Mucosa of rectum (tissue), 2 donors: ENCODE data around the gene CACTIN.

ENCODE experiments used
- H3K27ac ChIP-seq, 2 donors: one replicate each; pipeline ENCODE4 v1.7.0; 2013; ENCODE audit warnings: inconsistent platforms in 2 of 2, low read depth in 2 of 2, low read length in 2 of 2
- H3K27me3 ChIP-seq, 2 donors: one replicate each; pipeline ENCODE4 v1.7.0; 2013; ENCODE audit warnings: low read length in 2 of 2; ENCODE audit not compliant: control insufficient read depth in 2 of 2, insufficient read depth in 2 of 2
- H3K36me3 ChIP-seq, 2 donors: one replicate each; pipeline ENCODE4 v1.7.0; 2013; ENCODE audit warnings: low read length in 2 of 2; ENCODE audit not compliant: control insufficient read depth in 2 of 2, insufficient read depth in 2 of 2
- H3K4me1 ChIP-seq, 2 donors: one replicate each; pipeline ENCODE4 v1.7.0; 2013; ENCODE audit warnings: low read length in 2 of 2, mild to moderate bottlenecking in 1 of 2; ENCODE audit not compliant: control insufficient read depth in 2 of 2, insufficient read depth in 2 of 2
- H3K4me3 ChIP-seq, 2 donors: one replicate each; pipeline ENCODE4 v1.7.0; 2013; ENCODE audit warnings: low read length in 2 of 2
- H3K9ac ChIP-seq, 2 donors: one replicate each; pipeline ENCODE4 v1.7.0; 2013; ENCODE audit warnings: low read length in 2 of 2, low read depth in 1 of 2, mild to moderate bottlenecking in 1 of 2
- H3K9me3 ChIP-seq, 2 donors: one replicate each; pipeline ENCODE4 v1.7.0; 2013; ENCODE audit warnings: low read length in 2 of 2; ENCODE audit not compliant: control insufficient read depth in 2 of 2
- donor health status: healthy.
- donor health status: Normal muscosa, but diverticular disease.

CACTIN gene

DNA sequence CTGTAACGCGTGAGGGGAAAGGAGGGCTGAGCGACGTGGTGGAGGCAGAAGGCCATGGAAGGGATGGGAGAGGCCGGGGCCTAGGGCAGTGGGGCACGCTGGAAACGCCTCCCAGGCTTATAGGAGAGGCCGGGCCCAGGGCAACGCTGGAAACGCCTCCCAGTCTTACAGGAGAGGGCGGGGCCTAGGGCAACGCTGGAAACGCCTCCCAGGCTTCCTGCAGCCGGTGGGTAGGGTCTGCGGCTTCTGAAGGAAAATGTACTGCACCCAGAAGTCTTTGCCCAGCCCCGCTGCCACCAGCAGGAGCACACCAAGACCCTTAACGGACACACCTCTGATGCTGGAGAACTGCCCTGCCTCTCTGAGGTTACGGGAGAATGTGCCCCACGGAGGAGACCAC is 9.1 kb downstream of the CACTIN start:
- Histone ChIP-seq H3K9ac (no peak overlapping the region), H3K36me3 (peaks cover 2 to 6% of the 10 kb centered on the region in 2 donors), H3K4me1 (peaks cover 0 to 3% of the 10 kb centered on the region in 2 donors), H3K9me3 (no peaks in the 10 kb centered on the region), H3K4me3 (no peak overlapping the region), H3K27ac (no peak overlapping the region), H3K27me3 (no peaks in the 10 kb centered on the region)

DNA sequence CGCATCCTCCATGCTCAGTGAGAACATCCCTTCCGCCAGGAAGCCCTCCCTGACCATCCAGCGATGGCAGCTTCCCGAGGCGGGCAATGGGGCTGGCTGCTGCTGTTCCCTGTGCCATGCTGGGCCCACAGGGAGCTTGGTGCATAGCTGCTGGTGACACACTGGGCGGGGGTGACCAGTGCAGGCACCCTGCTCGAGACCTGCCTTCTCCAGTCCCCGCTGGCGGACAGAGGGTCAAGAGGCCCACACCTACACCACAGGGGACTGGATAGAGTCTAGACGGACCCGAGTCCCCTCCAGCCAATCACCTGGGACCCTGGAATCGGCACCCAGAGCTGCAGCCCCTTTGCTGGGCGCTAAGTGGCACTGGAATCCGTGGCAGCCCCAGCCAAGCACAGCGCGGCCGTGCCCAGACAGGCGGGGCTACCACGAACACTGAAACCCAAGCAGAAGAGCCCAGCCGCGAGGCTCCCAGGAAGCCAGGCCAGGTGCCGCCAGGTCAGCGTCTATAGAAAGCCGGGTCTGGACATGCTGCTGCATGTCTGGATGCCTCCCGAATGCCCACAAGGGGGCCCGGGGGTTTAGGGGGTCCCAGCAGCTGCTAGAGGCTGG is 11.0 kb downstream of the CACTIN start:
- Histone ChIP-seq H3K27ac (no peak overlapping the region), H3K36me3 (peaks cover 13 to 16% of the 10 kb centered on the region in 2 donors), H3K27me3 (no peaks in the 10 kb centered on the region), H3K9me3 (no peaks in the 10 kb centered on the region), H3K9ac (no peak overlapping the region), H3K4me1 (peaks cover 0 to 3% of the 10 kb centered on the region in 2 donors), H3K4me3 (no peak overlapping the region)

DNA sequence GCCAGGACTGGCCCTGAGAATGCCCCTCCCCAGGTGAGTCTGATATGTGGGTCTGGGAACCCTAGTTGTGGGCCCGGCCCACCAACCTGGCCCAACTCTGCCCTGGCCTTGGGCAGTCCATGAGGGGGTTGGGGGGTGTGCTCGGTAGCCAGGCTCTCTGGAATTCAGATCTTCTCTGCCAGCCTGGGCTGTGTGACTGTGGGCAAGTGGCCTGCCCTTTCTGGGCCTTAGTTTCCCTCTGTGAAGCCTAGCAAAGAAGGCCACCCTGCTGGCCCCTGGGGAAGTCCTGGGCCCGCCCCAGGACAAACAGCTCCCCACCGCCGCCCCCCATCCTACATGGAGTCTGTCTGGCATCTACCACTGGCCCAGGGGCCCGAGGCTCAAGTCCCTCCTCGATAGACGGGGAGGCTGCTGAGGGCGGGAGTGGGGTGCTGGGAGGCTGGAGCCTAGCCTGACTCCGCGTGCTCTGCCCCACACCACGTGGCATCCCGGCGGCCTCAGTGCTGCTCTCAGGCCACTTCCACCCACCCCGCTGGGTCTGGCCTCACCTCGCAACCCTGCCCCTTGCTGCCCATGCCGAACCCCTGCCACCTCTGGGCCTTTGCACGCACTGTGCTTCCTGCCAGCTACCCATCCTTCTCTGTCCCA is 11.6 kb downstream of the CACTIN start:
- H3K4me3 ChIP-seq, result no peak overlapping the region
- H3K27ac ChIP-seq, result no peak overlapping the region
- H3K36me3 ChIP-seq, result peaks cover 13 to 16% of the 10 kb centered on the region in 2 donors
- no peak overlapping the region for H3K9ac ChIP-seq
- peaks cover 0 to 3% of the 10 kb centered on the region in 2 donors for H3K4me1 ChIP-seq
- no peaks in the 10 kb centered on the region for H3K9me3 ChIP-seq
- no peaks in the 10 kb centered on the region for H3K27me3 ChIP-seq

DNA sequence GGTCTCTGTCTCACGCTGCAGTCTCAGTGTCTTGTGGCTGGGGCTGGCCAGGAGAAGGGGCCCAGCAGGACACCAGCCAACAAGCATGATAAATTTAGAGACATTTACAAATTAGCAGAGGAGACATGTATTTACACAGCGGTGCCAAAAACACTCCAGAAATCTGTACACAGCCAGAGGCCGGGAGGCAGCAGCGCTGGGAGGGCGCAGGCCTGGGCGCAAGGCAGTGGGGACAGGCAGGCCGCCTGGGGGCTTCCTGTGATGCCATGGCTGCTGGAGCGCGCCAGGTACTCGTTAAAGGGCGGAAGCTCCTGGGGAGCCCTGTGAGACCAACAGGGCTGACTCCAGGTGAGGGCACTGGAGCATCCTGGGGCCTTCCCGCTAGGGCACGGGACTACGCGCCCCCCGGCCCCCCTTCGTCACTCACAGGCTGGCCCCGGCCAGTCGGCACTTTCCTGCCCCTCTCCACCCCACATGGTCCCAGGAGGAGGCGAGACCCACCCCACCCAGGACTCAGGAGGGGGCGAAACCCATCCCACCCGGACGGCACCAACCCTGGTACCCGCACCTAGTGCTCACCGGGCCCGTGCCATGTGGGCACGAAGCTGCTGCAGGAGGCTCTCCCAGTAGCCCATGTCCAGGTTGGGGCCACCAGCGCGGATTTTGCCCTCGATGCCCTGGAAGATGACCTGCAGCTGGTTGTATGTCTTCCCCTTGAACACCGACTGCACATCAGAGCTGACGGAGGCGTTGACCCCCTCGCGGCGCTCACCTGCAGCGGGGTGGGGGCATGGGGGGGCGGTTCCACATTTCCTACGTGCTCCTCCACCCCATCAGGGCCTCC is 12.6 kb downstream of the CACTIN start:
- Histone ChIP-seq H3K27ac (no peak overlapping the region), H3K4me1 (peaks cover 0 to 3% of the 10 kb centered on the region in 2 donors), H3K36me3 (peaks cover 13 to 16% of the 10 kb centered on the region in 2 donors)

DNA sequence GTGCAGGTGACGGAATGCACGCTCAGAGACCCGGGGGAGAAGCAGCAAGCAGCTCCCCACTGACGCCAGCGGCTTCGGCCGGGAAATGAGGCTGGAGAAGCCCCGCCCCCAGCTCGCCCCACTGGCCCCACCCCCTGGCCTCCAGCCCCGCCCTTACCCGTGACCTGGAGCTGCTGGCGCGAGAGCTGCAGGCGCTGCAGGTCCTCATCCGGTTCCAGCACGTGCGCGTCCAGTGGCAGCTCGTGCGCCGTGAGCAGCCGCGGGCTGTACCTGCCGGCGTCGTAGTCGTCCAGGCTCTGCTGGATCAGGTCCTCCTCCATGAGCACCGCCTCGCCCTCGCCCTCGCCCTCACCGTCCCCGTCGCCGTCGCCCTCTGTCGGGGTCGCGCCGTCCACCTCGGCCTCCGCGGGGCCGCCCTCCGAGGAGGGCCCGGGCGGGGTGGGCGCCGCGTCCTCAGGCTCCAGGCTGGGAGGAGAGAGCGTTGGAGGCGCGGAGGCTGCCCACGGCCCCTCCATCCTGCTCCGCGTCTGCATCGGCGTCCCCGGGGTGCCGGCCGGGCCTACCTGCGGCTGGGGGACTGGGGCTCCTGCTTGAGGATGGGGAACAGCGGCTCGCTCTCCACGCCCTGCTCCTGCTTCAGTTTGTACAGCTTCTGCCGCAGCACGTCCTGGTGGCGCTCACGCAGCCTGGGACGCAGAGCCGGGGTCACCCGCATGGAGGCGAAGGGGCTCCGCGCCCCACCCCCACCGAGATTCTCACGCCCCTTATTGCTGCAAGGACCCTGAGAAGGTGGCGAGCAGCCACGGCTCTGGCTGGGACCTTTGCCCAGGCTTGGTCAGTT is 13.5 kb downstream of the CACTIN start:
- Histone ChIP-seq H3K4me1 (no peaks in the 10 kb centered on the region), H3K36me3 (peaks cover 13 to 16% of the 10 kb centered on the region in 2 donors), H3K27ac (no peak overlapping the region), H3K27me3 (no peaks in the 10 kb centered on the region), H3K9ac (no peak overlapping the region), H3K4me3 (no peak overlapping the region), H3K9me3 (no peaks in the 10 kb centered on the region)

More for the DNA sequence above, 12.6 kb downstream of the CACTIN start:
- Histone ChIP-seq H3K9ac (no peak overlapping the region), H3K4me3 (no peak overlapping the region), H3K27me3 (no peaks in the 10 kb centered on the region), H3K9me3 (no peaks in the 10 kb centered on the region)

DNA sequence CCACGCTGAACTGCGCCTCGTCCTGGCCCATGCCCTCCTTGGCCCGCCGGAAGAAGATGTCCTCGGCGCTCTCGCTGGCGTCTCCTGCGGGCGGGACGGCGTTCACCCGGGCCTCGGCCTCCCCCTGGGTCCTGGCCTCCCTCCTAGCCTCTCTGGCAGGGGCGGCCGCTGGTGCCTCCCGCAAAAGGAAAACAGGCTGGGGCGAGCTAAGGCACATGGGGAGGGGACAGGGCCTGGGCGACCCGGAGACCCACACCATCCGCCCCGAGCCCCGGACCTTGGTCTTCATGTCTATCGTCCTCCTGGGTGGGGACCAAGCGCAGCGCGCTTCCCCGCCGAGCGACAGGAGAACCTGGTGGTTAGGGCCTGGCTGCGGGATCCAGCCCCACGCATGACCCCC is 14.3 kb downstream of the CACTIN start:
- peak overlapping the region in 1 of 2 donors; percentile 23 for H3K27ac ChIP-seq
- H3K9me3 ChIP-seq, result no peaks in the 10 kb centered on the region
- no peak overlapping the region for H3K4me3 ChIP-seq
- no peaks in the 10 kb centered on the region for H3K4me1 ChIP-seq
- H3K27me3 ChIP-seq, result no peaks in the 10 kb centered on the region
- no peak overlapping the region for H3K9ac ChIP-seq
- peaks cover 13 to 16% of the 10 kb centered on the region in 2 donors for H3K36me3 ChIP-seq

DNA sequence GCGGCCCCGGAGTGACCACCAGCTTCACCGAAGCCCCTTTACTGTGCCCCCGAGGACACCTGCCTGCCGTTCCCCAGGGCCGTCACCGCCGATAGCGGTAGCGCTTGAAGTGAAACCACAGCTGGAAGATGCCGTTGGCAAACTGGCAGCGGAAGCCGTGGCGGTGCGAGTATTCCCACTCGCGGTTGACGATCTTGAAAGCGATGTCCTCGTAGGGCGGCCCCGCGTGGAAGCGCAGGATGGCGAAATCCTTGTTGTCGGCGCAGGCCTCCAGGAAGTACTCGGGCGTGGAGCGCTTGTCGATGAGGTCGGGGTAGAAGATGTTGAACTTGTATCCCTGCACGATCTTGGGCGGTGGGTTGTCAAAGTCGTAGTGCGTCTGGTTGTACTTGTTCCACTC is 14.7 kb downstream of the CACTIN start:
- Histone ChIP-seq H3K4me1 (no peaks in the 10 kb centered on the region), H3K36me3 (peaks cover 13 to 16% of the 10 kb centered on the region in 2 donors), H3K9me3 (no peaks in the 10 kb centered on the region), H3K27me3 (no peaks in the 10 kb centered on the region), H3K9ac (no peak overlapping the region), H3K27ac (no peak overlapping the region), H3K4me3 (no peak overlapping the region)

DNA sequence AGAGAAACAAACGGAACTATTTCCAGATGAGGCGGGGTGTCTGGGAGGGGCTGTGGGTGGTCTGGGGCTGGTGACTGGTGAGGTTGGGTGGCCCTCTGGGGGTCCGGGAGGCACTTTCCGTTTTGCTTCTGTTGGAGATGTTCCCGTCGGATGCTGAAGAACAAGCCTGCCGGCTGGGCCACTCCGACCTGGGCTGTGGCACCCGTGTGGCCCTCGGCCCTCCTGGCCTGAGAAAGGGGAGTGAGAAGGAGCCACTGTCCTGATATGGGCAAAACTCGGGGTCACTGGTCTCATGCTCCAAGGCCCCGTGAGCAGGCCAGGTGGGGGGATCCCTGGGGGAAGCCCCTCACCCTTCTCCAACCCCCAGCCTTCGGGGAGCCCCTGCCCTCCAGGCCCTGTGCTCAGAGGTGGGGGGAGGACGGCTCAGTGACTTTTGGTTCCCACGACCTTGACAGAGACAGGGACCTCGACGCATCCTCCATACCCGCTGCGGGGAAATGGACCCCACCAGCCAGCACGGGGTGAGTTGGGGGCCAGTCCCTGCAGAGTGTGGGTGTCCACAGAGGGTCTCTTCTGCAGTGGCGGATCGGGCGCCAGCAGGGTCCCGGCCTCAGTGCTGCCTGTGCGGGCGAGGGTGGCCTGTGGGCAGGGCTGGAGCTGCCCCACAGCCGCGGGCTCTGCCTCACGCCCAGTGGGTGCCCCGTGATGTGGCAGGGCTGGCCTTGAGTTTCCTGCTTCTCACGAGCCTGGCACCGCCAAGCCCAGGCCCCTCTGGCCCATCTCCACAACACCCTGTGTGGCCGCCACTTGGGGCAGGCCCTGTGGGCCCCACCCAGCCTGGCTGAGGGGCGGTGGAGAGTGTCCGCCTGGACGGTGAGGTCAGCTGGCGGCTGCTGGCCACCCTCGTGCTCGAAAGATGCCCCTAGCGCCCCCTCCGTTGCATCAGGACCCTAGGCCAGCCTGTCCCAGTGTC is 15.6 kb downstream of the CACTIN start:
- Histone ChIP-seq H3K4me1 (peaks cover under 1 to 3% of the 10 kb centered on the region in 2 donors), H3K36me3 (peaks cover 13 to 14% of the 10 kb centered on the region in 2 donors), H3K27ac (no peak overlapping the region), H3K9me3 (no peaks in the 10 kb centered on the region), H3K4me3 (no peak overlapping the region), H3K9ac (no peak overlapping the region), H3K27me3 (peaks cover 0 to under 1% of the 10 kb centered on the region in 2 donors)
